HG02759 (cell line): ENCODE data around the gene F2RL2.

Experiments used
- ATAC-seq: cut with Tn5 transposase; IDR thresholded peaks from one replicate; pipeline ENCODE4 v1.9.1; 2021; ENCODE audit warnings: mild to moderate bottlenecking, moderate library complexity; ENCODE audit not compliant: unreplicated experiment

F2RL2 gene

DNA sequence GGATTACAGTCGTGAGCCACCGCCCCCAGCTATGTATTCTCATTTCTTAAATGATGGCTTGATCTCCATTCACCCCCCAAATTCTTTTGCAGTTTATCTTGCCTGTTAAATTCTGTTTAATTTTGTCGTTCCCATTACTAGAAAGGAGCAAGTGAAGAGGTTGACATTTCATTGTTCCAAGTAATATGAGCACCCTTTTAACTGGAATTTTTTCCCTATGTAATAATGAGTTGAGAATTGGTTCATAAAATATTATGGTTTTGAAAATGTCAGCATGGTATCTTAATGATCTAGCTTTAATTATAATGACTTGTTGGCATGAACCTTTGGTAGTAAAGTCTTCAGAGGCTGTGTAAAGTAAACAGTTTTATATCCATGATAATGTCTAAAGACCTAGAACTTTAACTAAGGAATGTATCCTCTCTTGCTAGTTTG lies 37.4 kb downstream of the F2RL2 start:
- ATAC-seq: no peak

- ATAC-seq: no peak
Measured at GRCh38 chr5:76583163-76584047, 39.8 kb downstream of the F2RL2 start.

- peak; percentile 93 for ATAC-seq
Measured at GRCh38 chr5:76582230-76583162, 40.7 kb downstream of the F2RL2 start.

GRCh38 chr5:76580981-76581380 lies 42.2 kb downstream of the F2RL2 start:
- no peak for ATAC-seq

DNA sequence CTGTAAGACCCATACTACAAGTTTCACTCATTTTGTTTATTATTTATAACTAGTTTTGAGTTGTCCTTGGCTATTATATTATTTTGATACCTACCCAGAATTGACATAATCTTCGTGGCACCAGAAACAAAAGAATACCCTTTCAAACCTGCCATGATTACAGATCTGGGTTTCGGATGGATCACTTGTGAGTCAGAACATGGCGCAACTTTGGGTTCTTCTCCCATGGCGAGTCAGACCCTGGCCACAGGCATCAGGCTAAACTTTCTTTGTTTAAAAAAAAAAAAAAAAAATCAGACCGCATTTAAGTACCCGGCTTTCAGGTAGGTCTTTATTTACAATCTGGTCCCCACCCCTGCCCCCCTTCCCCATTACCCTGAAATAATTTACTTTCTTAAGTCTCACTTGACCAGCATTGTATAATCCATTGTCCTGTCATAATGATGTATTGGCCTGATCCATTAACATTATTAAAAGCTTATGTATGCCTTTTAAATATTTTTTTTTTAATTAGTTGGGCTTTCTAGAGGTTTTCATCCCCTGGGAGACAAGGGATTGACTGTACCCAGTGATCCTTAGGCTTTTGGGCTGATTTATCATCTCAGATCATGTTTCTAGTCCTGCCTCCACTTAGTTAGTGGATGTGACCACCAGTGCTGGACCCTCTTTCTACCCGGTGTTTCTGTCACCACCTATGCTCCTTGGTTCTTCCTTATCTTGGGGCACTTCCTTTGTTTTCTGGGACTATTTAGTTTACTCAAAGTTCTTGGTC lies 43.9 kb downstream of the F2RL2 start:
- ATAC-seq: no peak

DNA sequence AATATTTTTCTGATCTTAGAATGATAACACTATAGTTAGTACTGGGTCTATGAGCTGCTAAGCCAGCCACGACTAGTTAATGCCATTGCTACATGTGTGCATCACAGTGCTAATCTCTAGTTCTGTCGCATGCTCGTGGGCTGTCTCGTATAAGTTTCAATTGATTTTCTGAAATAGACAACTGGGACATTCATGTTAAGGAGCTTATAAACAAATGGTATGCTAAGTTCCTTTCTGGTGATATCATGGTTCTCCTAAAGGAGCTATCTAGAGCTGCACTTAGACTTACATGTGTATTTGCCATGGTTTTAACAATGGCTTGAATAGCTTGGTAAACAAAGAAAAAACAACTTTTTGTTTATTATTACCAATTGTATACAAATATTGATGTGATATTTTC lies 46.2 kb downstream of the F2RL2 start:
- no peak for ATAC-seq

GRCh38 chr5:76576450-76576849 lies 46.8 kb downstream of the F2RL2 start:
- no peak for ATAC-seq

DNA sequence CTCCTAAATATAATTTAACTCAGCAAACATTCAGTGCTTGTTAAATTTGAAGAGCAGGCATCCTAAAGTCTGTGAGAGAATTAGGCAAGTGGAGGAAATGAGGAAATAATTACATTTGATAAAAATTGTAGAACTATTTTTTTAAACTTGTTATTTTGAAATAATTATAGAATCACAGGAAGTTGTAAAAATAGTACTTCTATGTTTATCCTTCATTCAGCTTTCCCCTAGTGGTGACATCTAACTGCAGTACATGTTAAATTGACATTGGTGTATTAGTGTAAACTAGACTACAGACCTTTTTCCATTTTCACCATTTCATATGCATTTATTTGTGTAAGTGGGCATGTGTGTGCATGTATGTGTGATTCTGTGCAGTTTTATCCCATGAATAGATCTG lies 51.6 kb downstream of the F2RL2 start:
- no peak for ATAC-seq

- no peak for ATAC-seq
Measured at GRCh38 chr5:76570153-76570552, 53.0 kb downstream of the F2RL2 start.
